A549 (cell line): ENCODE data around the gene BPIFA1.

ENCODE experiments used
- CTCF ChIP-seq: fragments of >200 bp; sonication (Bioruptor Twin); formaldehyde crosslinking; IDR thresholded peaks from 3 replicates; pipeline ENCODE4 v1.5.1; 2016
- EP300 ChIP-seq, 2 experiments: fragments of >200 bp; sonication (Bioruptor Twin); formaldehyde crosslinking; IDR thresholded peaks; 2 replicates in 1 of 2; 3 replicates in 1 of 2; pipeline ENCODE4 v1.6.1; 2016 to 2017
- MAZ ChIP-seq: fragments of 150-350 bp; IDR thresholded peaks from 2 replicates; pipeline ENCODE4 v1.6.1; 2014; ENCODE audit warnings: antibody characterized with exemption, low read depth, low read length, borderline replicate concordance
- NFE2L2 ChIP-seq: fragments of 150-350 bp; conservative IDR thresholded peaks from 2 replicates; pipeline ENCODE4 v1.6.1; 2014; ENCODE audit warnings: low read length
- PHF8 ChIP-seq: fragments of 200-600 bp; sonication (generic); IDR thresholded peaks from 2 replicates; pipeline ENCODE4 v1.6.1; 2016; ENCODE audit warnings: low read depth, mild to moderate bottlenecking, antibody characterized with exemption, moderate library complexity, borderline replicate concordance
- TP53 ChIP-seq: fragments of 250-450 bp; sonication (Bioruptor Pico); IDR thresholded peaks from 2 replicates; pipeline ENCODE4 v1.5.0; 2021; ENCODE audit warnings: mild to moderate bottlenecking, moderate library complexity
- TF ChIP-seq, protein P1 (sequence below): IDR thresholded peaks from 2 replicates; pipeline ENCODE4 v1.6.1; 2012

- TF ChIP-seq PHF8 (no peak), NFE2L2 (no peak), MAZ (no peak), TP53 (CRISPR knock-in tag) (no peak), CTCF (no peak), EP300 (IDR thresholded peaks at IDR 0.05) (no peak)
- TF ChIP-seq, protein P1, sequence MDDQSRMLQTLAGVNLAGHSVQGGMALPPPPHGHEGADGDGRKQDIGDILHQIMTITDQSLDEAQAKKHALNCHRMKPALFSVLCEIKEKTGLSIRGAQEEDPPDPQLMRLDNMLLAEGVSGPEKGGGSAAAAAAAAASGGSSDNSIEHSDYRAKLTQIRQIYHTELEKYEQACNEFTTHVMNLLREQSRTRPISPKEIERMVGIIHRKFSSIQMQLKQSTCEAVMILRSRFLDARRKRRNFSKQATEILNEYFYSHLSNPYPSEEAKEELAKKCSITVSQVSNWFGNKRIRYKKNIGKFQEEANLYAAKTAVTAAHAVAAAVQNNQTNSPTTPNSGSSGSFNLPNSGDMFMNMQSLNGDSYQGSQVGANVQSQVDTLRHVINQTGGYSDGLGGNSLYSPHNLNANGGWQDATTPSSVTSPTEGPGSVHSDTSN, result no peak
These were observed 42.8 kb upstream of the BPIFA1 start for GRCh38 chr20:33192912-33193501.
